ENCODE measurements around the gene RECK.

- TF ChIP-seq POLR2A (IDR thresholded peaks at IDR 0.05; ENCODE audit: low read length) (no peak), GATA1 (IDR thresholded peaks at IDR 0.05; ENCODE audit: low read depth, low read length) (no peak)
These were observed 37.3 kb downstream of the RECK start for GRCh38 chr9:36074055-36074454.
